GM13977 (cell line): ENCODE results near the gene UBE2V1.

Experiments
- DNase-seq: peaks from one replicate; pipeline ENCODE4 v3.0.0; 2012; ENCODE audit warnings: low spot score
- in situ Hi-C: fragments of 300-500 bp; cut with MboI; formaldehyde crosslinking; loops from one replicate; pipeline ENCODE4 v1.12.0; 2022; ENCODE audit warnings: low sequenced_read_pairs, low pct_unique_long_range_greater_than_20kb, mixed read lengths, inconsistent platforms; ENCODE audit not compliant: unreplicated experiment
- TF ChIP-seq, protein P1 (sequence below): IDR thresholded peaks from 2 replicates; pipeline ENCODE4 v1.5.1; 2012; ENCODE audit warnings: mild to moderate bottlenecking, control low read depth; ENCODE audit not compliant: insufficient read depth; ENCODE audit errors: extremely low read depth, missing control alignments

Gene UBE2V1

DNA sequence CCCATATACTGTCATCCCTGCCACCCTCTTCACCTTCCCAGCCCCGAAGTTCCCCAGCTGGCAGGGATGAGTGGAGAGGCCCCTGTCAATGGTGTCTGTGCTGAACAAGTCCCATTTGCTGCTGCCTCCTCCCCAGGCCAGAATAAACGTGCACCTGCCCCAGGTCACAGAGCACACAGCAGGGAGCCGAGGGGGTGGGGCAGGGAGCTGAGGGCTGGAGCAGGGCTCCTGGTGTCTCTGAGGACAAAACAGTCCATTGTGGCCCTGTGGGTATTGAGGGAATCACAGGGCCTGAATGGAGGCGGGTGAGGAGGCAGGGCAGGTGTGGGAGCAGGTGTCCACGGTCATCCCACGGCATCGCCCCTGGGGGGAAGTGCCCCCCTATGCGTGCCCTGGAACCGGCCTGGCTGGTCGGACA lies 74.4 kb downstream of the UBE2V1 start:
- in situ Hi-C loops = no loop called here
- TF ChIP-seq, protein P1, sequence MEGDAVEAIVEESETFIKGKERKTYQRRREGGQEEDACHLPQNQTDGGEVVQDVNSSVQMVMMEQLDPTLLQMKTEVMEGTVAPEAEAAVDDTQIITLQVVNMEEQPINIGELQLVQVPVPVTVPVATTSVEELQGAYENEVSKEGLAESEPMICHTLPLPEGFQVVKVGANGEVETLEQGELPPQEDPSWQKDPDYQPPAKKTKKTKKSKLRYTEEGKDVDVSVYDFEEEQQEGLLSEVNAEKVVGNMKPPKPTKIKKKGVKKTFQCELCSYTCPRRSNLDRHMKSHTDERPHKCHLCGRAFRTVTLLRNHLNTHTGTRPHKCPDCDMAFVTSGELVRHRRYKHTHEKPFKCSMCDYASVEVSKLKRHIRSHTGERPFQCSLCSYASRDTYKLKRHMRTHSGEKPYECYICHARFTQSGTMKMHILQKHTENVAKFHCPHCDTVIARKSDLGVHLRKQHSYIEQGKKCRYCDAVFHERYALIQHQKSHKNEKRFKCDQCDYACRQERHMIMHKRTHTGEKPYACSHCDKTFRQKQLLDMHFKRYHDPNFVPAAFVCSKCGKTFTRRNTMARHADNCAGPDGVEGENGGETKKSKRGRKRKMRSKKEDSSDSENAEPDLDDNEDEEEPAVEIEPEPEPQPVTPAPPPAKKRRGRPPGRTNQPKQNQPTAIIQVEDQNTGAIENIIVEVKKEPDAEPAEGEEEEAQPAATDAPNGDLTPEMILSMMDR = no peak
- no peak for DNase-seq

DNA sequence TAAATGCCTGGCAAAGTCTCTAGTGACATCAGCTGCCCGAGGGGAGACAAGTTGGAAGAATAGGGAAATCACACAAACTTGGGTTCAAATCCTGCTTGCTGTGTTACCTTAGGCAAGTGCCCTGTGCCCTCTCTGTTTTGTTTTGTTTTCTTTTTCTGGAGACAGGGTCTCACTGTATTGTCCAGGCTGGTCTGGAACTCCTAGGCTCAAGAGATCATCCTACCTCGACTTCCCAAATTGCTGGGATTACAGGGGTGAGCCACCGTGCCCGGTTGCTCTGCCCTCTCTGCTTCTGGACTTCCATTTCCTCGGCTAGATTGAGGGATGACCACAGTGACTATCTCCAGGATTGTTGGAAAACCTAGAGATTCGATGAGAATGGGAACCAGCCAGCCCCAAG lies 74.8 kb downstream of the UBE2V1 start:
- in situ Hi-C loops = no loop called here
- no peak for DNase-seq
- TF ChIP-seq, protein P1 = no peak

DNA sequence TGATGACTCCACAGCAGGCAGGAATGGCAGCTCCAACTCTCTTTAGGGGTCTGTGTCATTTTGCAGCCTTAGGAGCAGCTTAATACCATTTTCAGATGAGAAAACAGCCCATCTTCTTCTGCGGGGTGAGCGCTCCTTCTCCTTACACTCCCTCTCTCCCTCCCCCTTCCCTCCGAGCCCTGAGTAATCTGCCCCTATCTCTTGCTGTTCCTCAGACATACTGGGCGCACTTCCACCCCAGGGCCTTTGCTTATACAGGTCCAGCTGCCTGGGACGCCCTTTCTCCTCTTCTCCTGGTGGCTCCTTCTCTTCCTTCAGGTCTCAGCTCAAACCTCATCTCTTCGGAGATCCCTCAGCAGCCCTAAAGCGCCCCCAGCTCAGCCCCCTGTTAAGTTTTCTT lies 75.4 kb downstream of the UBE2V1 start:
- in situ Hi-C loops = no loop called here
- TF ChIP-seq, protein P1 = no peak
- no peak for DNase-seq

DNA sequence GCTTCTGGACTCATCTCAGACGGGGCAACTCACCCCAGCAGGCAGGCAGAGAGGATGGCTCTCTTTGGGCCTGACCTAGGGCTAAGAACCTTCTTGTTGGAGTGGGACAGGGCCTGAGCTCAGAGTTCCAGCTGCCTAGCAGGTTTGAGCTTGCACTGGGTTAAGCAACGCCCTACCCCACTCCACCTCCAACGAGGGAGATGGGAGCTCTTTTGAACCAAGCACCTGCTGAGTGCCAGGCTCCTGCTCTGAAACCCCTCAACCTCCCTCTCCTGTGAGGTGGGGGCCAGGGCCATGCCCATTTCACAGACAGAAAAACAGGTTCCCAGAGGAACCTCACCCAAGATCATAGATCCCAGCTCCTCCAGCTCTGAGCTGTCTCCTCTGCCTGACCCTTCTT lies 75.8 kb downstream of the UBE2V1 start:
- TF ChIP-seq, protein P1 = no peak
- in situ Hi-C loops = no loop called here
- DNase-seq = no peak

DNA sequence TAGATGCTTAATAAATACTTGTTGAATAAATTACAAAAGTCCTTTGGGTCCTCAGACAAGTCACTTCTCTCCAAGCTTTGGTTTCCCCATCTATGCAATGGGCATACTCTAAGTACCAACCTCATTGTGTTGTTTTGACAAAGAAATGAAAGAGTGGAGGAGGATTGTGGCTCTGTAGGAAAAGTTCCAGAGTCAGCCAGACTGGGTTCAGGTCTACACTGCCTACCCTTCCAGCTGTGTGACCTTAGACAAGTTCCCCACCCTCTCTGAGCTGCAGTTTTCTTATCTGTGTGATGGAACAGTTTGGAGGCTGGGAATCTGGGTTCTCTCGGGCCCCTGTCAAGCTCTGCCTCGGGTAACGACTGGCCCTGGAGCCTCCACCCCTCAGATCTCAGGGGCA lies 76.2 kb downstream of the UBE2V1 start:
- in situ Hi-C loops = no loop called here
- TF ChIP-seq, protein P1 = no peak
- no peak for DNase-seq

DNA sequence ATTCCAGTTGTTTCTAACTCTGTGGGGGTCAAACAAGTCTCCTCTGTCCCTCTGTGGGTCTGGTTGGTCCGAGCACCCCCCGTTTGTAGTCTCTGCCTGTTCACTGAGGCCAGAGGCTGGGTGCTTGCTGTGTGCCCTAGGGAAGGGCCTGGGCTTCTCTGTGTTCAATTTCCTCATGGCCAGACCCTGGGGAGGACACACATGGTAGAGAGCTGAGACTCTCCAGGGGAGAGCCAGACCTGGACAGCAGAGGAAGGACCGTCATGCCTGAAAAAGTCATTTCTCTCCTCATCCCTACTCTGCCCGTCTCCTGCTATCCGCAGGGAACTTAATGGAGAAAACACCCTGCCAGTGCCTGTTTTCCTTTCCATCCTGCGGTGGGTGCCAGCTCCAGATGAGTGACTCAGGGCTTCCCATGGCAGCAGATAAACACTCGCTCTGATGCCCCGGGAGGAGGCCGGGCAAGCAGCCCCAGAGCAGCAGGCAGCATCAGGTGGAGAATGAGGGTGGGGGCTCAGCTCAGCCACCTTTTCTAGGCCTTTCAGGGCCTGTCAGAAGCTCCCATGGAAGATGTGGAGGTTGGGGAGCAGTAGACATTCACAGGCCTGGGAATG lies 78.3 kb downstream of the UBE2V1 start:
- in situ Hi-C loops = no loop called here
- TF ChIP-seq, protein P1 = no peak
- no peak for DNase-seq
